Gastroesophageal sphincter (tissue), 3 donors: ENCODE measurements around the gene CD34.

Experiments
- EP300 ChIP-seq: sonication (generic); formaldehyde crosslinking; IDR thresholded peaks from one replicate; pipeline ENCODE4 v1.6.1; 2017; ENCODE audit warnings: antibody characterized with exemption, mild to moderate bottlenecking
- POLR2A ChIP-seq, 2 donors: fragments of 450-650 bp; IDR thresholded peaks; one replicate each; pipeline ENCODE4 v1.6.1; 2017; ENCODE audit warnings: antibody characterized with exemption in 2 of 2, mild to moderate bottlenecking in 2 of 2, moderate library complexity in 1 of 2
- TF ChIP-seq, protein P1 (sequence below), 4 experiments: fragments of 200-600 bp in 2 of 4; fragments of 450-650 bp in 2 of 4; sonication (generic) in 1 of 4; IDR thresholded peaks; one replicate each; pipeline ENCODE4 v1.5.1; 2017 to 2019; ENCODE audit warnings: antibody characterized with exemption in 4 of 4, mild to moderate bottlenecking in 2 of 4, moderate library complexity in 2 of 4

GRCh38 chr1:207871117-207871649 is 39.7 kb downstream of the CD34 start:
- TF ChIP-seq, protein P1, sequence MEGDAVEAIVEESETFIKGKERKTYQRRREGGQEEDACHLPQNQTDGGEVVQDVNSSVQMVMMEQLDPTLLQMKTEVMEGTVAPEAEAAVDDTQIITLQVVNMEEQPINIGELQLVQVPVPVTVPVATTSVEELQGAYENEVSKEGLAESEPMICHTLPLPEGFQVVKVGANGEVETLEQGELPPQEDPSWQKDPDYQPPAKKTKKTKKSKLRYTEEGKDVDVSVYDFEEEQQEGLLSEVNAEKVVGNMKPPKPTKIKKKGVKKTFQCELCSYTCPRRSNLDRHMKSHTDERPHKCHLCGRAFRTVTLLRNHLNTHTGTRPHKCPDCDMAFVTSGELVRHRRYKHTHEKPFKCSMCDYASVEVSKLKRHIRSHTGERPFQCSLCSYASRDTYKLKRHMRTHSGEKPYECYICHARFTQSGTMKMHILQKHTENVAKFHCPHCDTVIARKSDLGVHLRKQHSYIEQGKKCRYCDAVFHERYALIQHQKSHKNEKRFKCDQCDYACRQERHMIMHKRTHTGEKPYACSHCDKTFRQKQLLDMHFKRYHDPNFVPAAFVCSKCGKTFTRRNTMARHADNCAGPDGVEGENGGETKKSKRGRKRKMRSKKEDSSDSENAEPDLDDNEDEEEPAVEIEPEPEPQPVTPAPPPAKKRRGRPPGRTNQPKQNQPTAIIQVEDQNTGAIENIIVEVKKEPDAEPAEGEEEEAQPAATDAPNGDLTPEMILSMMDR (IDR thresholded peaks at IDR 0.05): no peak
- no peak for TF ChIP-seq POLR2A (IDR thresholded peaks at IDR 0.05)
- no peak for TF ChIP-seq EP300
